Tibial nerve (tissue), 4 donors: Measurements from ENCODE around the gene SLC7A10. TPM values are rescaled to one million over a fixed set of nuclear protein-coding genes. Genes with fewer than 3 reads are reported as not detected.

Experiments used
- DNase-seq, 2 donors: peaks; one replicate each; pipeline ENCODE4 v3.0.0-alpha.2; 2019; ENCODE audit warnings: low spot score in 2 of 2
- H3K27ac ChIP-seq, 4 donors: fragments of 200-600 bp; sonication (generic) in 3 of 4; one replicate each; pipeline ENCODE4 v1.5.1; 2017 to 2019; ENCODE audit warnings: mild to moderate bottlenecking in 1 of 4
- H3K27me3 ChIP-seq, 2 donors: fragments of 200-600 bp; sonication (generic) in 1 of 2; one replicate each; pipeline versions ENCODE4 v1.5.1 to v1.6.0; 2017 to 2019
- H3K36me3 ChIP-seq, 3 donors: fragments of 200-600 bp; sonication (generic); one replicate each; pipeline ENCODE4 v1.5.1; 2018 to 2019
- H3K4me1 ChIP-seq, 4 donors: fragments of 200-600 bp; sonication (generic) in 3 of 4; one replicate each; pipeline ENCODE4 v1.5.1; 2017 to 2019
- H3K4me3 ChIP-seq, 4 donors: fragments of 200-600 bp; sonication (generic) in 3 of 4; one replicate each; pipeline ENCODE4 v1.5.1; 2017 to 2019; ENCODE audit warnings: mild to moderate bottlenecking in 1 of 4, moderate library complexity in 1 of 4
- H3K9me3 ChIP-seq, 4 donors: fragments of 200-600 bp; sonication (generic) in 3 of 4; one replicate each; pipeline ENCODE4 v1.5.1; 2017 to 2019
- CTCF ChIP-seq, 5 experiments: fragments of 200-600 bp in 3 of 5; fragments of 450-650 bp in 2 of 5; sonication (generic) in 3 of 5; IDR thresholded peaks; one replicate each; pipeline ENCODE4 v1.5.1; 2016 to 2019; ENCODE audit warnings: antibody characterized with exemption in 5 of 5, mild to moderate bottlenecking in 3 of 5, moderate library complexity in 2 of 5
- EP300 ChIP-seq, 2 donors: sonication (generic); formaldehyde crosslinking; IDR thresholded peaks; one replicate each; pipeline ENCODE4 v1.6.1; 2017; ENCODE audit warnings: antibody characterized with exemption in 2 of 2, mild to moderate bottlenecking in 1 of 2
- POLR2A ChIP-seq, 2 donors: fragments of 450-650 bp; IDR thresholded peaks; one replicate each; pipeline ENCODE4 v1.6.1; 2017; ENCODE audit warnings: antibody characterized with exemption in 2 of 2, mild to moderate bottlenecking in 2 of 2, moderate library complexity in 2 of 2
- WGBS, 2 donors: methylation state at CpG; one replicate each; pipeline ENCODE4 v1.1.5; 2018; 5-methylcytosine and 5-hydroxymethylcytosine counted together
- total RNA-seq, 4 donors: library from RNA; depleted of rRNA; stranded (reverse); fragments of >200 nt; gene quantifications; one replicate each; pipeline ENCODE4 v1.1.0, GENCODE V29; 2016

The SLC7A10 gene
- total RNA-seq, 4 donors from 2014 or later = 4.3 to 25.8 (median 13.2) TPM

GRCh38 chr19:33163481-33163880 lies 62.2 kb downstream of the SLC7A10 start:
- H3K36me3 ChIP-seq = no peaks in the 10 kb centered on the region
- no peak for DNase-seq
- TF ChIP-seq EP300 (IDR thresholded peaks at IDR 0.05) (no peak), CTCF (IDR thresholded peaks at IDR 0.05) (no peak), POLR2A (IDR thresholded peaks at IDR 0.05) (no peak)
- no peaks in the 10 kb centered on the region for H3K4me1 ChIP-seq
- no peak overlapping the region for H3K27ac ChIP-seq
- H3K4me3 ChIP-seq = no peak overlapping the region
- H3K27me3 ChIP-seq = no peaks in the 10 kb centered on the region
- WGBS, 2 donors = 86 to 92% methylated on average over 6 of the region's 6 CpGs
- H3K9me3 ChIP-seq = peaks cover 0 to 7% (median 0%) of the 10 kb centered on the region in 4 donors

- DNase-seq = no peak
- H3K27ac ChIP-seq = no peak overlapping the region
- H3K27me3 ChIP-seq = no peaks in the 10 kb centered on the region
- no peaks in the 10 kb centered on the region for H3K36me3 ChIP-seq
- WGBS, 2 donors = 61 to 88% methylated on average over 4 of the region's 4 CpGs
- no peaks in the 10 kb centered on the region for H3K4me1 ChIP-seq
- H3K4me3 ChIP-seq = no peak overlapping the region
- H3K9me3 ChIP-seq = no peaks in the 10 kb centered on the region
- TF ChIP-seq CTCF (IDR thresholded peaks at IDR 0.05) (no peak), EP300 (IDR thresholded peaks at IDR 0.05) (no peak), POLR2A (IDR thresholded peaks at IDR 0.05) (no peak)
Measured at GRCh38 chr19:33161201-33161600, 64.4 kb downstream of the SLC7A10 start.

GRCh38 chr19:33159893-33160292 lies 65.8 kb downstream of the SLC7A10 start:
- DNase-seq = no peak
- Histone ChIP-seq H3K4me1 (no peaks in the 10 kb centered on the region), H3K27me3 (no peaks in the 10 kb centered on the region), H3K36me3 (no peaks in the 10 kb centered on the region), H3K27ac (no peak overlapping the region), H3K4me3 (no peak overlapping the region), H3K9me3 (no peaks in the 10 kb centered on the region)
- 89 to 90% methylated on average over 8 of the region's 8 CpGs for WGBS, 2 donors
- no peak for TF ChIP-seq EP300 (IDR thresholded peaks at IDR 0.05)
- TF ChIP-seq POLR2A (IDR thresholded peaks at IDR 0.05) = no peak
- no peak for TF ChIP-seq CTCF (IDR thresholded peaks at IDR 0.05)

GRCh38 chr19:33159149-33159548 lies 66.5 kb downstream of the SLC7A10 start:
- H3K27me3 ChIP-seq = no peaks in the 10 kb centered on the region
- no peak for DNase-seq
- H3K36me3 ChIP-seq = no peaks in the 10 kb centered on the region
- TF ChIP-seq POLR2A (IDR thresholded peaks at IDR 0.05) (no peak), EP300 (IDR thresholded peaks at IDR 0.05) (no peak), CTCF (IDR thresholded peaks at IDR 0.05) (no peak)
- H3K9me3 ChIP-seq = no peaks in the 10 kb centered on the region
- no peak overlapping the region for H3K4me3 ChIP-seq
- WGBS, 2 donors = 96 to 97% methylated on average over 4 of the region's 4 CpGs
- H3K4me1 ChIP-seq = no peaks in the 10 kb centered on the region
- no peak overlapping the region for H3K27ac ChIP-seq

Other genes starting within 250 kb of the SLC7A10 start
- 1 to 10 TPM; 4.0 to 9.6 (median 6.4) TPM for gene RHPN2, start 161.0 kb downstream of the SLC7A10 start, total RNA-seq
- 10 to 100 TPM in 3 of 4 donors, 1 to 10 TPM in 1; 6.6 to 32.1 (median 10.6) TPM for gene GPATCH1, start 144.7 kb downstream of the SLC7A10 start, total RNA-seq
- not detected for gene WDR88, start 93.7 kb downstream of the SLC7A10 start, total RNA-seq
- gene LRP3, start 31.5 kb downstream of the SLC7A10 start, total RNA-seq = 10 to 100 TPM; 19.0 to 39.0 (median 30.2) TPM
- gene CEBPA, start 76.7 kb upstream of the SLC7A10 start, total RNA-seq = 100 to 1,000 TPM in 1 of 4 donors, 10 to 100 TPM in 3; 33.9 to 204 (median 65.4) TPM
- 10 to 100 TPM; 15.5 to 18.6 (median 16.7) TPM for gene CEBPG, start 147.9 kb upstream of the SLC7A10 start, total RNA-seq